Peyer's patch (tissue), 4 donors: ENCODE measurements around the gene UBE2G2.

Source experiments
- CTCF ChIP-seq, 6 experiments: fragments of 450-650 bp in 4 of 6; fragments of 200-600 bp in 2 of 6; sonication (generic) in 1 of 6; IDR thresholded peaks; one replicate each; pipeline ENCODE4 v1.5.1; 2017 to 2019; ENCODE audit warnings: antibody characterized with exemption in 6 of 6, mild to moderate bottlenecking in 3 of 6, moderate library complexity in 1 of 6
- POLR2A ChIP-seq, 2 donors: fragments of 450-650 bp; IDR thresholded peaks; one replicate each; pipeline ENCODE4 v1.5.1; 2017; ENCODE audit warnings: antibody characterized with exemption in 2 of 2, mild to moderate bottlenecking in 2 of 2, moderate library complexity in 2 of 2

- TF ChIP-seq CTCF (IDR thresholded peaks at IDR 0.05) = no peak
- no peak for TF ChIP-seq POLR2A (IDR thresholded peaks at IDR 0.05)
These were observed 32.8 kb upstream of the UBE2G2 start for GRCh38 chr21:44834231-44834950.
